Ishikawa (cell line): ENCODE results near the gene SEC14L5.

ENCODE experiments used
- CEBPB ChIP-seq: IDR thresholded peaks from 2 replicates; pipeline ENCODE4 v1.6.1; 2012
- CREB1 ChIP-seq: IDR thresholded peaks from 2 replicates; pipeline ENCODE4 v1.6.1; 2012; ENCODE audit warnings: low read depth
- EGR1 ChIP-seq: IDR thresholded peaks from 2 replicates; pipeline ENCODE4 v1.6.1; 2012
- EP300 ChIP-seq: IDR thresholded peaks from 2 replicates; pipeline ENCODE4 v1.6.1; 2012; ENCODE audit warnings: borderline replicate concordance
- FOXM1 ChIP-seq: IDR thresholded peaks from 2 replicates; pipeline ENCODE4 v1.6.1; 2012; ENCODE audit warnings: low read depth, borderline replicate concordance
- MAX ChIP-seq: IDR thresholded peaks from 2 replicates; pipeline ENCODE4 v1.6.1; 2012
- NFIC ChIP-seq: IDR thresholded peaks from 2 replicates; pipeline ENCODE4 v1.6.1; 2012
- RAD21 ChIP-seq: IDR thresholded peaks from 2 replicates; pipeline ENCODE4 v1.6.1; 2012; ENCODE audit warnings: low read depth
- REST ChIP-seq: IDR thresholded peaks from 2 replicates; pipeline ENCODE4 v1.6.1; 2012; ENCODE audit warnings: low read depth, mild to moderate bottlenecking
- TAF1 ChIP-seq: IDR thresholded peaks from 2 replicates; pipeline ENCODE4 v1.6.1; 2012; ENCODE audit warnings: low read depth, mild to moderate bottlenecking
- TCF12 ChIP-seq: IDR thresholded peaks from 2 replicates; pipeline ENCODE4 v1.6.1; 2012; ENCODE audit warnings: low read depth
- TEAD4 ChIP-seq: IDR thresholded peaks from 2 replicates; pipeline ENCODE4 v1.6.1; 2012
- YY1 ChIP-seq: IDR thresholded peaks from 2 replicates; pipeline ENCODE4 v1.6.1; 2012; ENCODE audit warnings: low read depth
- ZBTB7A ChIP-seq: IDR thresholded peaks from 2 replicates; pipeline ENCODE4 v1.6.1; 2012; ENCODE audit warnings: low read depth
- TF ChIP-seq, protein P1 (sequence below): IDR thresholded peaks from 2 replicates; pipeline ENCODE4 v1.6.1; 2012

SEC14L5 gene

GRCh38 chr16:5028950-5029475, 70.9 kb downstream of the SEC14L5 start:
- no peak for TF ChIP-seq NFIC
- no peak for TF ChIP-seq REST
- TF ChIP-seq EGR1, result no peak
- TF ChIP-seq YY1, result no peak
- TF ChIP-seq RAD21, result no peak
- no peak for TF ChIP-seq MAX
- TF ChIP-seq ZBTB7A, result no peak
- no peak for TF ChIP-seq TCF12
- no peak for TF ChIP-seq FOXM1
- TF ChIP-seq EP300, result no peak
- TF ChIP-seq CEBPB, result no peak
- no peak for TF ChIP-seq TEAD4
- TF ChIP-seq TAF1, result no peak
- TF ChIP-seq, protein P1, sequence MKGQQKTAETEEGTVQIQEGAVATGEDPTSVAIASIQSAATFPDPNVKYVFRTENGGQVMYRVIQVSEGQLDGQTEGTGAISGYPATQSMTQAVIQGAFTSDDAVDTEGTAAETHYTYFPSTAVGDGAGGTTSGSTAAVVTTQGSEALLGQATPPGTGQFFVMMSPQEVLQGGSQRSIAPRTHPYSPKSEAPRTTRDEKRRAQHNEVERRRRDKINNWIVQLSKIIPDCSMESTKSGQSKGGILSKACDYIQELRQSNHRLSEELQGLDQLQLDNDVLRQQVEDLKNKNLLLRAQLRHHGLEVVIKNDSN, result no peak
- TF ChIP-seq CREB1, result no peak

GRCh38 chr16:5030251-5030870, 72.2 kb downstream of the SEC14L5 start:
- TF ChIP-seq TEAD4 (no peak), REST (no peak), MAX (no peak), CEBPB (no peak), TCF12 (no peak), EGR1 (no peak), EP300 (no peak), ZBTB7A (no peak), CREB1 (no peak), NFIC (no peak), YY1 (no peak), FOXM1 (no peak), TAF1 (no peak), RAD21 (no peak)
- TF ChIP-seq, protein P1, result no peak

DNA sequence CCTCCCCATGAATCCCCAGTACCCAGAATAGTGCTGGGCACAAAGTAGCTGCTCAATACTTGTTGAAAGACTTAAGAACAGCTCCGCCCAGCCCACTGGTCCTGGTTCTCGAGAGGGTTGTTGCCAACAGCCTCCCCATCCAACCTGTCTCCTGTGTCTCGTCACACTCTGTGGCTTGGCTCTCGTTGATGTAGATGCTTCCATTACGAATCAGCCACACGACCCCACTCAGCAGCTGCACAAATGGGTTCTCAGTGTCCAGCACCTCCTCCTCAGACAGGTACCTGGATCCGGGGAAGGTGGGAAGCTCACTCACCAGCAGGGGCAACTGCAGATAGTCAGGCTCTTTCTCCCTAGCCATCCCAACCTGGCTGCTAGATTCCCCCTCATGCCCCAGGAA, 73.5 kb downstream of the SEC14L5 start:
- no peak for TF ChIP-seq ZBTB7A
- TF ChIP-seq MAX, result no peak
- TF ChIP-seq, protein P1, result no peak
- no peak for TF ChIP-seq YY1

- TF ChIP-seq EGR1 (no peak), FOXM1 (no peak), TAF1 (no peak), YY1 (no peak), NFIC (no peak), RAD21 (no peak), TCF12 (no peak), TEAD4 (no peak), MAX (no peak)
- TF ChIP-seq, protein P1, result no peak
Measured at GRCh38 chr16:5032748-5033167, 74.6 kb downstream of the SEC14L5 start.
